COLO668 (cell line): ENCODE data around the gene KIAA0930.

Experiments
- DNase-seq: peaks from one replicate; lab custom pipeline; 2025; ENCODE audit not compliant: unreplicated experiment; lab: John Stamatoyannopoulos, UW

KIAA0930 gene

DNA sequence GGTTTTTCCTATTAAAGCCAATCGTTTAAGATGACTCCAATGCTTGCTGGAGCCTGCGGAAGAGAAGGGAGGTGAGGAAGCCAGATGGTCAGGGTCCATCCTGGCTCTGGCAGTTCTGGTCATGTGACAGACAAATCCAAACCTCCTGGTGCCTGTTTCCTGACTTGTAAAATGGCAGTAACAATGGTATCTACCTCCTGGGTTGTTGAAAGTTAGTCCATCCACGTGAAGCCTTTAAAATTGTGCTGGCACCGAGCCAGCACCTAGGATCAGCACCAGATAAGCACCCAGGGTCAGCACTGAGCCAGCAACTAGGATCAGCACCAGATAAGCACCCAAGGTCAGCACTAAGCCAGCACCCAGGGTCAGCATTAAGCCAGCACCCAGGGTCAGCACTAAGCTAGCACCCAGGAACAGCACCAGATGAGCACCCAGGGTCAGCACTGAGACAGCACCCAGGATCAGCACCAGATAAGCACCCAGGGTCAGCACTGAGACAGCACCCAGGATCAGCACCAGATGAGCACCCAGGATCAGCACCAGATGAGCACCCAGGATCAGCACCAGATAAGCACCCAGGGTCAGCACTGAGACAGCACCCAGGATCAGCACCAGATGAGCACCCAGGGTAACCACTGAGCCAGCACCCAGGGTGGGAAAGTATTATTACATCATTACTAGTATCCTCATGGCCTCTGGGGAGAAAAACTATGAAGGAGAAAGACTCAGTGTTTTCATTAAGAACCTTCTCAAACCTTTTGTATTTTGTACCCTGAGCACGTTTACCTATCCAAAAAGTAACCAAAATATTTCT, 17.2 kb downstream of the KIAA0930 start:
- DNase-seq = peak; percentile 34

DNA sequence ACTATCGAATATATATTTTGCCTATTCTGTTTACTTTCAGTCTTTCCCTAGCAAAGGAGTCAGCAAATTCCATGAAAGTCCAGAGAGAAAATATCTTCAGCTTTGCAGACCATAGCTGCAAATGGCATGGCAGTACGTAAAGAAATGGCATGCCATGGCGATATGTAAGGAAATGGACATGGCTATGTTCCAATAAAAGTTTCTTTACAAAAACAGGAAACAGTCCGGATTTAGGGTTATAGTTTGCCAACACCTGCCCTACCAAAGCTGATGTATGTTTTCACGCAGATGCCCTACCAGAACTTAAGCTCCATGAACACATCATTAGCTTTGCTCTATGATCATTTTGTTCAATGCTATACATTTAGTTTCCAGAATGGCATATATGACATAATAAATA, 19.5 kb downstream of the KIAA0930 start:
- no peak for DNase-seq

DNA sequence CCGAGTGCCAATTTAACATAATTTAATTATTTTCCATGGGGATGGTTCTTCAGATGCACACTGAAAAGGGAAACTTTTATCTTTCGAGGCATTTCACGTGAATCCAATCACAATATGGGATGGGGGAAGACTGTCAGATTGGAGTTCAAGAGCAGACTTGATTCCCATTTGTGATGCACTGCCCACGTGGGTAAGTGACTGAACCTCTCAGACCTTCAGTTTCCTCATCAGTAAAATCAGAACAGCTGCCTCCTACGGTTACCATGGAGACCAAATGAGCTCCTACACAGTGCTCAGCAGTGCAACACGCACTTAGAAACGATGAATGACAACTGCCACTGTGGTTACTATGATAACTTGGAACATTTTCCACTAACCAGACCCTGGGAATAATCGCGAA, 21.7 kb downstream of the KIAA0930 start:
- DNase-seq = peak; percentile 11

DNA sequence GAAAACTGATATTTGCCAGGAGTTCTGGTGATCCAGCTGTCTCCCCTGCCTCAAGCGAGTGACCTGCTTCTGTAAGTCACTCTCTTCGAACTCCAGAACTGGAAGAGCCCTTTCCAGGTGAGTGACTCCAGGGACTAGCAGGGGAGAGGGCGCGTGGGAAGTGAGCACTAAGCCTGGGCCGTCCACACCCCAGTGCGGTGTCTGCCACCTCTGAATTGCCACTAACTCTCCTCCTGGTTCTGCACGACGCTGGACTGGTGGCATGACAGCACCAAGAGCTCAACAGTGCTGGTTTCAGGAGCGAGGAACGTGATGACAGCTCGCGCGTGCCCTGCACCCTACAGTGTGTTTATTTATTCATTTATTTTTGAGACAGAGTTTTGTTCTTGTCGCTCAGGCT, 22.9 kb downstream of the KIAA0930 start:
- DNase-seq = no peak

DNA sequence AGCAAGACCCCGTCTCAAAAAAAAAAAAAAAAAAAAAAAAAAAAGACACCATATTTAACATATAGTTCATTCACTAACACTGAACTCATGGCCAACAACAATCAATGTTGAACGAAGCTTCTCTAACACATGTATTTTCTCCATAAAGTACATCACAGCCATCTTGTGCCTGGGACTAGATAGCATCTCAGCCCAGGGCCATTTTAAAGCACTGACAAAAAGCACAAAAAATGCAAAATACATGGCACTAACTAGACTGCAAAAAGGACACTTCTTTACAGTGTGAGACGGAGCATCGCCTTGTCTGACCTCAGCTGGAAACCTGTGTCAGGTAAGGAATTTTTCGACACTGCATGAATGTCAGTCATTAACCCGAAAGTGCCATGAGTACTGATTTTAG, 23.3 kb downstream of the KIAA0930 start:
- no peak for DNase-seq

- DNase-seq = no peak
Measured at GRCh38 chr22:45216133-45217003, 24.3 kb downstream of the KIAA0930 start.

GRCh38 chr22:45212992-45213751, 27.5 kb downstream of the KIAA0930 start:
- DNase-seq = no peak

DNA sequence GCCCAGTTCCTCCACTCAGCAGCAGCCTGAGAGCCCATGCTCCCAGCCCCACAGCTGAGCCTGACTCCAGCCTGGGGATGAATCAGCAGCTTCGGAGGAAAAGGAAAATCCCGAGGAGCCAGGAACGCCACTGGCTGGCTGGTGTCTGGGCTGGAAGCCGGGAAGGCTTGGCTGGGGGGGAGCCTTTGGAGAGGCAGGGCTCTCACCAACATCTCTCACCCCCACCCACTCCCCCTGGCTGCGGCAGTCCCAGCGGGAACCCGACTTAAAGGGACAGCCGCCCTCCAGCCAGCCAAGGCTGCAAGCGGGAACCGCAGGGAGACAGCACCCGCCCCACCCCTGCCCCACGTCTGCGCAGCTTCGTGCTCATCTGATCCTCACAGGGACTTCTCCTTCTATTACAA, 28.4 kb downstream of the KIAA0930 start:
- DNase-seq = no peak

DNA sequence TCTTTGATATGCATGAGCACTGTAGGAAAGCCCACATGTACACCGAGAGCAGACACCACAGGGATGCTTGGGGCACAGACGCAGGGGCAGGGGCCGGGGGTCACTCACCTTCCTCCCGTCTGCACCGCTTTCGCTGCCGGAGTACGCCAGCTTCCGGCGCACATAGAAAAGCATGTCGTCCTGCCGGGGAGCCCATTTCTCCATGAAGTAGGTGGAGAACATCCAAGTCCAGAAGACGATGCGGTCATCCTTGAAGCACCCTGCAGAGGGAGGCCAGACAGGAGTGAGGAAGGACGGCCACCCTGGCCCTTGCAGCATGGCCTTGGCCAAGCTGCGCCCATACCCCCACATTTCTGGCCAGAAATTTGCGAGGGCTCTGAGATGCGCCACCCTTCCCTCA, 28.8 kb downstream of the KIAA0930 start:
- DNase-seq = no peak

GRCh38 chr22:45211435-45211834, 29.3 kb downstream of the KIAA0930 start:
- no peak for DNase-seq

DNA sequence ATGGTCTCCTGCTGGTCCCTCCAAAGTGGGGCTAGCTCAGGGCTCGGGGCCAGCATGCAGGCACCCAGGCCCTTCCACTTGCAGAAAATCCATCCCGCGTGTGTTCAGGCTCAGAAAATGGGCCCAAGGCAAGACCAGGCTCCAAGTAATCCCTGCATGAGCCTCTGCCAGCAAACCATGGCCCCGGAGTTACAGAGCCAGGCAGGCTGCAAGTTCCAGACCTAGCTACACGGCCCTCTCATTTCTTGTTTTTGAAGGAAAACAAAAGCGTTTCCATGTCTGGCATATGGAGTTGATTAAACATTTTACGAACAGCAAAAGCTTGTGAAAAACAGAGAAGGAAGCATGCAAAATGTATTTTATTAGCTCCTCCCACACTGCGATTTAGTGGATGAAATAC, 29.7 kb downstream of the KIAA0930 start:
- DNase-seq = no peak

DNA sequence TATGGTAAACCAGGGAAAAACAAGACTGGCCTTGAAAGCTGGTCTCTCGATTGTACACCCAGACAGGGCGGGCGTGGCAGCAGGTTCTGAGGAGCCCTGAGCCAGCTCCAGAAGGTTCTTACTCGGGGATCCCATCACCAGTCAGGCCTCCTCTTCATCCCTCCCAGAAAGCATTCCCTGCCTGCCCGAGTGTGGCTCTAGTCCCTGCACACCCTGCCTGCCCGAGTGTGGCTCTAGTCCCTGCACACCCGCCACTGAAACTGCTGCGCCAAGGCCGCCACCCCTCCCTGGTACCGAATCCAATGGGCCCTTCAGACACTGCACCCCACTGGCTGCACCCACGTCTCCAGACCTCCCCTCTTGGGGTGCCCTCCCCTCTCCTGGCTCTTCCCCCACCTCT, 30.1 kb downstream of the KIAA0930 start:
- DNase-seq = no peak

DNA sequence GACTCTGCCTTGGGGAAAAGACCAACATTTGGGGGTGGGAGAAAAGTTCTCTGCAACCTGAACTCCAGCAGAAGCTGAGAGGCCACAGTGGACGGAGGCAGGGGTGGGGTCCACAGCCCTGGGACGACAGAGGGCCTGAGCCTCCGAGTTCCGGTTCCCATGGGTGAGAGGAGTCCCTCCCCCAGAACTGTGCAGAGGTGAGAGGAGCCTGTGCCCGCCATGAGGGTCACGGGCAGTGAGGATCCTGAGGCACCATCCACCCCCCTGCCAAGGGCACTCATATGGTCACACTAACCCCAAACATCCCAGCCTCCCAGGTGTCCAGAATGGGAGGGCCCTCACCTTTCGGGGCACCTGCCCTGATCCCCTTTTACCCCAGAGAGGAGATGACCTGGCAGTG, 30.5 kb downstream of the KIAA0930 start:
- DNase-seq = no peak

GRCh38 chr22:45208993-45209838, 31.5 kb downstream of the KIAA0930 start:
- DNase-seq = peak; percentile 19

GRCh38 chr22:45208696-45208992, 32.0 kb downstream of the KIAA0930 start:
- DNase-seq = no peak

- peak; percentile 62 for DNase-seq
Measured at GRCh38 chr22:45207981-45208664, 32.6 kb downstream of the KIAA0930 start.

DNA sequence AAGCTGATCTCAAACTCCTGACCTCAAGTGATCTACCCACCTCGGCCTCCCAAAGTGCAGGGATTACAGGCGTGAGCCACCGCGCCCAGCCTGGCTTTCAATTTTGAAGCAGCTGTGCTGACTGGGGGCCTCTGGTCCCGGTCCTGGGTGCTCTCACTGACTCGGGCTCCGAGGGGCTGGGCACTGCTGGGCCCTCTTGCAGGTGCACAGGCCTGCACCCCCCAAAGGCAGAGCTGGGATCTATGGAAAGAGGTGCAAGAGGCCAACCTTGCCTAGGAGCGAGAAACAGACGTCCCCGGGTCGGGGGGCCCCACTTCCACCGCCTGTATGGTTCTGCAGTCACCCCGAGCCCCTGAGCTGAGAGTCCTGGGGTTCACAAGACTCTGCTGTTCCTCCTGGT, 33.2 kb downstream of the KIAA0930 start:
- DNase-seq = no peak

DNA sequence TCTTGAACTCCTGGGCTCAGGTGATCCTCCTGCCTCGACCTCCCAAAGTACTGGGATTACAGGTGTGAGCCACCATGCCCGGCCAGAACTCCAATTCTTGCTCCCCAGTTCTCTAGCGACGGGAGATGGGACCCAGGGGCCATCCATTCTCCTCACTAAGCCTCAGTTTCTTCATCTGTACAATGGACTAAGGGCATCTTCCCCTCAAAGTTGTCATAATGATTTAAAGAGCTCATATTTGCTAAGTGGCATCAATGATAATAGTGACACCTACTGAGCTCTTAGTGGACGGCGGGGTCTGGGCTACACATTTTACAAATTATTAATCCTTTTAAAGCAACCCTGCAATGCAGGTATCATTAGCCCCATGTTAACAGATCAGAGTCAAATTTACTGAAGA, 34.5 kb downstream of the KIAA0930 start:
- no peak for DNase-seq

GRCh38 chr22:45205276-45205925, 35.3 kb downstream of the KIAA0930 start:
- DNase-seq = no peak

DNA sequence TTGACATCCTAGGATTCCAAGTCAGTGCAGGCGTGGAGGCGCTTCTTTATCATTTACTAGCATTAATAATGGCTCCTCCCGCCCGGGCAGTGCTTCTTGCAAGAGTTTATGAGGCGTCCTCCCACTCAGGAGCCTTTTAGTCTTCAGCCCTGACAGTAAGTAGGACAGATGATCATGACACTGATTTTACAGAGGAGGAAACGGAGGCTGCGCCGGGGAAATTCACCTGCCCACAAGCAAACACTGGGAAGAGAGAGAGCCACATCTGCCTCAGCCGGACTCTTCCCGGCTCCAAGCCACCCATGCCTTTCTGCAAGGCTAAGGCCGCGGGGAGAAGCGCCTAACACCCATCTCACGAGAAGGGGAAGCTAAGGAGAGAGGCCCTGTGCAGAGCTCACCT, 35.9 kb downstream of the KIAA0930 start:
- no peak for DNase-seq
